Head of caudate nucleus (tissue), 42 donors: ENCODE data around the gene HINFP.
"Not testable (repeated sequence)": the region's sequence is repeated elsewhere in the genome, so short reads cannot be mapped to it uniquely, and the experiment has no call there.

Source experiments
- DNase-seq, 42 donors: peaks; one replicate each; pipeline versions ENCODE4 v3.0.0 to v3.0.0-alpha.2; 2020 to 2021; ENCODE audit warnings: mixed read lengths in 7 of 42
- intact Hi-C: fragments of 100-400 bp; cut with DNase I; formaldehyde crosslinking; loops from one replicate; pipeline ENCODE4 v1.15.0; 2022

HINFP gene

DNA sequence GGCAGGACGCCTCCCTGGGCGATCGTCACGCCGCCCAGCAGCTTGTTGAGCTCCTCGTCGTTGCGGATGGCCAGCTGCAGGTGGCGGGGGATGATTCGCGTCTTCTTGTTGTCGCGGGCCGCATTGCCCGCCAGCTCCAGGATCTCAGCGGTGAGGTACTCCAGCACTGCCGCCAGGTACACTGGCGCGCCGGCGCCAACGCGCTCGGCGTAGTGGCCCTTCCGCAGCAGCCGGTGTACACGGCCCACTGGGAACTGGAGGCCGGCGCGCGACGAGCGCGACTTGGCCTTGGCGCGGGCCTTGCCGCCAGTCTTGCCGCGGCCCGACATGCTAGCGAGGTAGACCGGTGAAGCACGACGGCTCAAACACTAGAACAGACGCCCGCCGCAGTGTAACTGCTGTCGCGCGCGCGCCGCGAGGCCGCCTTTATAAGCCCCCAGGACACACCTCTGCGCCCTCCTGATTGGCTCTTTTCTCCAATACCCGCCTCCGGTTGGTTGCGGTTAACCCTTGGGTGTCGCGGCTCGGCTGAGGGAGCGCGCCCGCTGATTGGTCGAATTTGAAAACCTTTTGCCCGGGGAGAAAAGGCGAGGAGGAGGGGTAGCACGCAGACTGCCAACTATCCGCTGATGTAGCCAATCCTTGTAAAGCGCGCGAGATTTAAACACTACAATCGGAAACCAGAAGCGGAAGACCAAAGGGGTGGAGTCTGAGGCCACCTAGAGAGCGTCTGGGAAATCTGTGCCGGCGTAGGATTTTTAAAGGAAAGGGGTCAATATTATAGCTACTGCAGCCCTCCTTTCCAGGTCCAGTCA is 26.1 kb upstream of the HINFP start:
- intact Hi-C loops: no loop called here
- DNase-seq: peak; percentile 99 to 100 (median 100)

GRCh38 chr11:119099711-119100110 is 21.7 kb upstream of the HINFP start:
- intact Hi-C loops: no loop called here
- no peak for DNase-seq

- intact Hi-C loops: no loop called here
- DNase-seq: no peak
Observed at GRCh38 chr11:119100246-119100970, 21.0 kb upstream of the HINFP start.

- intact Hi-C loops: no loop called here
- no peak for DNase-seq
Observed at GRCh38 chr11:119100994-119101758, 20.2 kb upstream of the HINFP start.

- intact Hi-C loops: no loop called here
- DNase-seq: peak; percentile 83 to 98 (median 92)
Observed at GRCh38 chr11:119101759-119102423, 19.5 kb upstream of the HINFP start, which contains the start of gene DPAGT1. Gene DPAGT1, minus strand, starts transcription at chr11:119101853. Its CDS starts 198 bp downstream, at chr11:119101655.

- DNase-seq, intact Hi-C loops: not testable (repeated sequence)
Observed at GRCh38 chr11:119103161-119103664, 18.2 kb upstream of the HINFP start.

- DNase-seq: peak in 2 of 42 donors; percentile 59 to 63
- intact Hi-C loops: no loop called here
Observed at GRCh38 chr11:119103793-119104192, 17.6 kb upstream of the HINFP start.

DNA sequence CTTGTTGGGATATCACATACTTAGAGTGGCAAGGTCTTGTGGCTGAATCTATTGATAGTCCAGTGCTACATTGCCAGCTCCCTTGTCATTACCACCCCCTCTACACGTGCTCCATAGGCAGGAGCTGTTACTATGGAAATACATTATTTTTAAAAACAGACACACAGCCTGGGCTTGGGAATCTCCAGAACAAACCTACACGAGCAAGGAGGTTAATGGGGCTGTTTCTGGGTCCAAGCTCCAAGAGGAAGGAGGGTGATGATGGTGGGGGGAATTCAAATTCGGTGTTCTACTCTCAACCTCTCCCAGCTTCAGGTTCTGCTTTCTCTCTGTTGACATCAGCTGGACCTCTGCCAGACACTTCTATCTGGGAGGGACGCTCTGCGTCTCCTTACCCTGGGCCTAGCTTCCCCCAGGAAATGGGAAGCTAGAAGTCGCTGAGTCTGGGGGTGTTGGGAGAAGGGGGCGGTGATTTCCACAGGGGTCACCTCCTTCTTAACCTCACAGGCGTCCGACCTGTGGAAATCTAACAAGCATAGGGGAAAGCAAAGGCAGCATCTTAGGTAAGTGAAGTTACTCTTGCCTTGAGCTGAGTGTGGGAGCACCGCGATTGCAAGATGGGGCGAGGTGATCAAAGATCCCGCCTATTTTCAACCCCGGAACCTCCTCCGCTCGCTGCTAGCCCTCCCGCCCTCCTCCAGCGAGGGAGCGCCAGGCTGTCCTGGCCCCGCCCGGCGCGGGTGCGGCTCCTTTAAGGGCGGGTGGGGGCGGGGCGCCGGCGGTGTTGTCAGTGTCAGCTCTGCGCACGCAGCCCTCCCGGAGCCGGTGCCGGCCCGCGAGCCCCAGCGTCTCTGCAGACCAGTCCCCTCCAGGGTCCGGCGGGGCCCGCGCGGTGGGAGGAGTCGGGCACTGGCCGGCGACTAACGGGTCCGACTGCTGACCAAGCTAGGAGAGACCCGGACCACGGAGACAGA is 14.5 kb upstream of the HINFP start, which contains the start of gene C2CD2L:
Gene C2CD2L, plus strand, starts transcription at position 781 of the 974 bp plus-strand sequence. CDS start 398 bp downstream, outside the sequence.
- intact Hi-C loops: no loop called here

DNA sequence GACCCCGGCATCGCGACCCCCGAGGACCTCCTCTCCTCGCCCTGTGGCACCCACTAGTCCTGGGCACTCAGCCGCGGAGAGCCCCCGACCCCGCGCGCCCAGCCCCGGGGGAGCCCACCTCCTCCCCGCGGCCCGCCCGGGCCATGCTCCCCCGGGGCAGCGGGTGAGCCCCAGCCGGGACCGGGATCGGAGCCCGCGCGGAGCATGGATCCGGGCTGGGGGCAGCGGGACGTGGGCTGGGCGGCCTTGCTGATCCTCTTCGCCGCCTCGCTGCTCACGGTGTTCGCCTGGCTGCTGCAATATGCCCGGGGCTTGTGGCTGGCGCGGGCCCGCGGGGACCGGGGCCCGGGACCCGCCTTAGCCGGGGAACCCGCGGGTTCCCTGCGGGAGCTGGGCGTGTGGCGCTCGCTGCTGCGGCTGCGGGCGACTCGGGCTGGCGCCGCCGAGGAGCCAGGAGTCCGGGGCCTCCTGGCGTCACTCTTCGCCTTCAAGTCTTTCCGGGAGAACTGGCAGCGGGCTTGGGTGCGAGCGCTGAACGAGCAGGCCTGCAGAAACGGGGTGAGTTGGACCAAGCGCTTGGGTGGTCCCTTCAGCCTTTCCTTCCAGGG is 13.7 kb upstream of the HINFP start:
- intact Hi-C loops: no loop called here
- DNase-seq: peak in 5 of 42 donors; percentile 36 to 50 (median 38)

More for the DNA sequence above, 14.5 kb upstream of the HINFP start, which contains the start of gene C2CD2L:
- DNase-seq: peak; percentile 77 to 95 (median 90)

DNA sequence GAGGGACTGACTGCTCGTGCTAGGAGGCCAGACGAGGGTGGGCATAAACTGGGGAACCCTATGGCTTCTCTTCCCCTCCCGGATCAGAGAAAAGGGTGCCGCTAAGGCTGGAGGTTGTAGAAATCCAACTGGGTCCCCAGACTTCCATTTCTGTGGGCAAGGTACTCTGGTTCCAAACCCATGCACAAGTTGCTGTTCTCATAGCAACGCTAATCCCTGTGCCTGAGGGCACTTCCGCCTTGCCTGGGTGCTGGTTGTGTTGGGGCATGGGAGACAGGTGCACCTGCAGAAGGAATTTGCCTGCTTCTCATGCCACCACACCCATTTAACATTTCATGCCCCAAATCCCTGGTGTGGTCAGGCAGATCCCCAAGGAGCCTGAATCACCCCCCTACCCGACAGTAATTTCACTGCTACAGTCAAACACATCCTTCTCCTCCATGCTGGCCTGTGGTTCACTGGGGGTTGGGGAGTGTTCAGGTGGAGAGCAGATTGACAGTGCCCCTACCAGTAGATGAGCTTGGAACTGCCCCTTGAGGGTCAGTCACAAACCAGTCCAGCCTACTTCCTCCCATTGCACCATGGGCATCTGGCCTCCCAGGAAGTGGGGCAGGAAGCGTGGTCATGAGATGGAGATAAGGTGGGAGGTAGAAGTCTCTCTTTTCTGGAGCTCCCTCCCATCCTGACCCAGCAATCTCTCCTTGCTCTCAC is 13.1 kb upstream of the HINFP start:
- peak in 21 of 42 donors; percentile 31 to 75 (median 49) for DNase-seq

GRCh38 chr11:119108857-119109221 is 12.5 kb upstream of the HINFP start:
- intact Hi-C loops: no loop called here
- peak in 1 of 42 donors; percentile 13 for DNase-seq

More for the DNA sequence above, 13.1 kb upstream of the HINFP start:
- intact Hi-C loops: no loop called here

DNA sequence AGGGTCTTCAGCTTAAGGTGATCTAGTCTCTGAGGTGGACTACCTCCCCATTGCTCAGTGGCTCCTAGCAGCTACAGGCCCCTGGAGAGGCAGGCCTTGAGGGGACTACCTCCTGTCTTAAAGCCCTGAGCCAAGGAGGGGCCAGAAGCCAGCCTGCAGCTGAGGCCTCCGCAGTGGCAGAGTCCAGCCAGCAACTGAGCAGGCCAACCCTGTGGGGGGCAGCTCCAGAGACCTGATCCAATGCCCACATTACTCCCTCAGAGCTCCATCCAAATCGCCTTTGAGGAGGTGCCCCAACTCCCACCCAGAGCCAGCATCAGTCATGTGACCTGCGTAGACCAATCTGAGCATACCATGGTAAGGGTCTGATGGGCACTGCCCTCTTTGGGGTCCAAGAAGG is 11.5 kb upstream of the HINFP start:
- intact Hi-C loops: no loop called here
- peak in 1 of 42 donors; percentile 15 for DNase-seq

DNA sequence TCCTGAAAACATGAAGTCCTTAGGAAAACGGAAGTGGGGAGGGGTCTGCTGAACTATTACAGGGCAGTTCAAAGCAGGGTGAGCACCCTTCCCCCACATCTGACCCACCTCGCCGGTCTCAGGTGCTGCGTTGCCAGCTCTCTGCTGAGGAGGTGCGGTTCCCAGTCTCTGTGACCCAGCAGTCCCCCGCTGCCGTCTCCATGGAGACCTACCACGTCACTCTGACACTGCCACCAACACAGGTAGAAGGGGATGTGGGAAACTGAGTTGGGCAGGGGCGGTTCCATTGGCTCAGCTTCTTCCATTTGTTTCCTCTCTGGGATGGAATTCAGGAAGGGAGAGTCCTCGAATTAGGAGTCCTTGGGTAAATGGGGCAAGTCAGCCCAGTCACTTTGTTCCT is 10.9 kb upstream of the HINFP start:
- intact Hi-C loops: no loop called here
- DNase-seq: peak in 41 of 42 donors; percentile 49 to 96 (median 79)

DNA sequence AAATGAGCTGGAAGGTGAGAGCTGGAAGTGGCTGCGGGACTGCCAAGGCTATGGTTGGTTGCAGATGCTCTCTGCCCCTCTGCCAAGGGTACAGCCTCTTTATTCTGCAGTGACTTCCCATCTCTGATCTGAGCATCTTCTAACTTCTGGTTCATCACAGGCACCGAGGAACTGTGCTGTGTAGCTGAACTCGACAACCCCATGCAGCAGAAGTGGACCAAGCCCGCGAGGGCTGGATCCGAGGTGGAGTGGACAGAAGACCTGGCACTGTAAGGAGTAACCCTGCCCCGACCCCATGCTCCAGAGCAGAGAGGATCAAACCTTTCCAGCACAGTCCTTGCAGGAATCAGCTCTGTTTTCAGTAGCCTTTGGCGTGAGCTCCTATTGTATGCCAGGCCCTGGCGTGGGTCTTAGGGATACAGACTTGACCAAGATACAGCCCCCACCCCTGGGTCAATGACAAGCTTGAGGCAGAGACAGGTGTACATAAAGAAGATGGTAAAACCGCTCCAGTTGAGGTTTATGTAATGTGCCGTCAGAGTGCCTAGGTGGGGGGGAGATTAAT is 9.9 kb upstream of the HINFP start:
- peak in 3 of 42 donors; percentile 16 to 55 (median 17) for DNase-seq
- intact Hi-C loops: no loop called here

DNA sequence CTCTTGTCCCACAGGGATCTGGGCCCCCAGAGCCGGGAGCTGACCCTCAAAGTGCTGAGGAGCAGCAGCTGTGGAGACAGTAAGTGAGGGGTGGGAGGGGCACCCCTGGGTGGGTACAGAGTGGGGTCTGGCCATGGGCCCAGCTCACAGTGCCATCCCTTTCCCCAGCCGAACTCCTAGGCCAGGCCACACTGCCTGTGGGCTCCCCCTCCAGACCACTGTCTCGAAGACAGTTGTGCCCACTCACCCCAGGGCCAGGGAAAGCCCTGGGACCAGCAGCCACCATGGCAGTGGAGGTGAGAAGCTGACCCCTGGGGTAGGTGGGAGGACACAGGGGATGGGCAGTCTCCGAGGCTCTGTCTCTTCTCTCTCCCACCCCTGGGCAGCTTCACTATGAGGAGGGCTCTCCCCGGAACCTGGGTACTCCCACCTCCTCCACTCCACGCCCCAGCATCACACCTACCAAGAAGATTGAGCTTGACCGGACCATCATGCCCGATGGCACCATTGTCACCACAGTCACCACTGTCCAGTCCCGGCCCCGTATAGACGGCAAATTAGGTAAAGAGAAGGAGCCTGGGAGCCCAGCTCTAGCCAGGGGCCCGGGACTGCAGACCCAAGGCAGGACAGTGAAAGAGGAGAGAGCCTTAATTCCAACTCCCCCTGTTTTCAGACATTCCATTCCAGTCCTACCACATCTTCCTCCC is 8.9 kb upstream of the HINFP start:
- intact Hi-C loops: no loop called here
- DNase-seq: peak in 1 of 42 donors; percentile 13
